ENCODE measurements around the gene C16orf89.
A peak's percentile ranks its signal among the peaks of the same experiment; 100 is the strongest.

The C16orf89 gene

GRCh38 chr16:5032748-5033167 lies 33.0 kb downstream of the C16orf89 start:
- peak overlapping the region; percentile 75 to 90 for H3K4me3 ChIP-seq (replicated peaks in 1 of 2; ENCODE audit: low read depth in 2 of 2, low read length in 2 of 2)
- peak in 1 of 2 donors; percentile 12 for DNase-seq (ENCODE audit: low read depth in 2 of 2)
- no peak for TF ChIP-seq CTCF (IDR thresholded peaks at IDR 0.05; ENCODE audit: low read depth, low read length)

- no peak overlapping the region for H3K4me3 ChIP-seq (replicated peaks in 1 of 2; ENCODE audit: low read depth in 2 of 2, low read length in 2 of 2)
- no peak for TF ChIP-seq CTCF (IDR thresholded peaks at IDR 0.05; ENCODE audit: low read depth, low read length)
- no peak for DNase-seq (ENCODE audit: low read depth in 2 of 2)
These were observed 34.2 kb downstream of the C16orf89 start for GRCh38 chr16:5031601-5032000.

- DNase-seq (ENCODE audit: low read depth in 2 of 2) = no peak
- no peak for TF ChIP-seq CTCF (IDR thresholded peaks at IDR 0.05; ENCODE audit: low read depth, low read length)
- H3K4me3 ChIP-seq (replicated peaks in 1 of 2; ENCODE audit: low read depth in 2 of 2, low read length in 2 of 2) = no peak overlapping the region
These were observed 35.4 kb downstream of the C16orf89 start for GRCh38 chr16:5030251-5030870.

GRCh38 chr16:5028950-5029475 lies 36.7 kb downstream of the C16orf89 start:
- no peak for DNase-seq (ENCODE audit: low read depth in 2 of 2)
- no peak overlapping the region for H3K4me3 ChIP-seq (replicated peaks in 1 of 2; ENCODE audit: low read depth in 2 of 2, low read length in 2 of 2)
- TF ChIP-seq CTCF (IDR thresholded peaks at IDR 0.05; ENCODE audit: low read depth, low read length) = no peak

GRCh38 chr16:5027575-5028235 lies 38.1 kb downstream of the C16orf89 start:
- DNase-seq (ENCODE audit: low read depth in 2 of 2) = no peak
- no peak for TF ChIP-seq CTCF (IDR thresholded peaks at IDR 0.05; ENCODE audit: low read depth, low read length)
- no peak overlapping the region for H3K4me3 ChIP-seq (replicated peaks in 1 of 2; ENCODE audit: low read depth in 2 of 2, low read length in 2 of 2)

- no peak for TF ChIP-seq CTCF (IDR thresholded peaks at IDR 0.05; ENCODE audit: low read depth, low read length)
- no peak overlapping the region for H3K4me3 ChIP-seq (replicated peaks in 1 of 2; ENCODE audit: low read depth in 2 of 2, low read length in 2 of 2)
- DNase-seq (ENCODE audit: low read depth in 2 of 2) = no peak
These were observed 38.7 kb downstream of the C16orf89 start for GRCh38 chr16:5027086-5027485.

All from cardiac fibroblast (primary cell).